Erythroblast (primary cell): ENCODE data around the gene ZACN.

Source experiments
- GATA1 ChIP-seq: IDR thresholded peaks from 2 replicates; pipeline ENCODE4 v1.6.1; 2011; ENCODE audit warnings: low read depth, mild to moderate bottlenecking, control low read depth, low read length, moderate library complexity
- POLR2A ChIP-seq: IDR thresholded peaks from 2 replicates; pipeline ENCODE4 v1.6.1; 2011; ENCODE audit warnings: mild to moderate bottlenecking, low read length

GRCh38 chr17:76039121-76039520, 39.9 kb upstream of the ZACN start:
- TF ChIP-seq POLR2A (no peak), GATA1 (no peak)
